SU-DHL-6 (cell line): ENCODE data around the gene RTRAF.

ENCODE experiments used
- H2AFZ ChIP-seq: fragments of 200-600 bp; sonication (generic); 2 replicates; pipeline ENCODE4 v1.6.1; 2014; ENCODE audit warnings: low read depth, mild to moderate bottlenecking, moderate library complexity, mixed read lengths, antibody characterized with exemption, low read length; ENCODE audit not compliant: severe bottlenecking
- H3F3A ChIP-seq: fragments of 200-600 bp; shearing (Covaris generic); 2 replicates; pipeline ENCODE4 v1.6.0; 2016; ENCODE audit warnings: antibody characterized with exemption, mild to moderate bottlenecking; ENCODE audit not compliant: insufficient read depth
- H3K27ac ChIP-seq: fragments of 200-600 bp; sonication (generic); 2 replicates; pipeline ENCODE4 v1.5.1; 2016; ENCODE audit warnings: low read depth, mild to moderate bottlenecking, low read length, moderate library complexity, mixed read lengths
- H3K27me3 ChIP-seq: fragments of 200-600 bp; sonication (generic), shearing (Covaris generic); 2 replicates; pipeline ENCODE4 v1.6.0; 2014; ENCODE audit warnings: mild to moderate bottlenecking, low read length
- H3K36me3 ChIP-seq: fragments of 200-600 bp; sonication (generic); 2 replicates; pipeline ENCODE4 v1.6.1; 2014; ENCODE audit warnings: mild to moderate bottlenecking, low read length, mixed read lengths
- H3K4me2 ChIP-seq: fragments of 300-600, 200-600 bp; shearing (Covaris generic), sonication (generic); 2 replicates; pipeline ENCODE4 v1.6.0; 2014; ENCODE audit warnings: low read length, low read depth, mild to moderate bottlenecking; ENCODE audit not compliant: poor library complexity, severe bottlenecking
- H3K4me3 ChIP-seq: fragments of 200-600 bp; sonication (generic); 2 replicates; pipeline ENCODE4 v1.5.1; 2014; ENCODE audit warnings: antibody characterized with exemption, low read length, mild to moderate bottlenecking, mixed read lengths; ENCODE audit not compliant: insufficient read depth, poor library complexity, severe bottlenecking
- H3K79me2 ChIP-seq: fragments of 200-600 bp; sonication (generic); 2 replicates; pipeline ENCODE4 v1.6.1; 2014; ENCODE audit warnings: mild to moderate bottlenecking, low read length, moderate library complexity; ENCODE audit not compliant: insufficient read depth
- H3K9ac ChIP-seq: fragments of 200-600 bp; sonication (generic); 2 replicates; pipeline ENCODE4 v1.7.0; 2014; ENCODE audit warnings: mild to moderate bottlenecking, low read length
- H3K9me2 ChIP-seq: fragments of 200-600 bp; sonication (generic); replicated peaks from 2 replicates; pipeline ENCODE4 v1.6.1; 2014; ENCODE audit warnings: low read length; ENCODE audit not compliant: insufficient read depth
- H3K9me3 ChIP-seq: fragments of 200-600 bp; sonication (generic); 2 replicates; pipeline ENCODE4 v1.6.1; 2014; ENCODE audit warnings: low read length, mixed read lengths; ENCODE audit not compliant: insufficient read depth
- H4K20me1 ChIP-seq: fragments of 200-600 bp; sonication (generic); 2 replicates; pipeline ENCODE4 v1.6.1; 2014; ENCODE audit warnings: low read depth, mild to moderate bottlenecking, antibody characterized with exemption, low read length, moderate library complexity, mixed read lengths
- CTCF ChIP-seq: fragments of 200-600 bp; sonication (generic); IDR thresholded peaks from one replicate; pipeline ENCODE4 v1.5.1; 2017; ENCODE audit warnings: antibody characterized with exemption, mild to moderate bottlenecking, low read length, moderate library complexity; ENCODE audit not compliant: insufficient read depth, poor library complexity, severe bottlenecking
- EZH2phosphoT487 ChIP-seq: fragments of 200-600 bp; sonication (generic), shearing (Covaris generic); conservative IDR thresholded peaks from 2 replicates; pipeline ENCODE4 v1.6.1; 2018; ENCODE audit warnings: mild to moderate bottlenecking, antibody characterized with exemption, low read length, moderate library complexity, mixed read lengths

The RTRAF gene

GRCh38 chr14:51967521-51967920 lies 21.8 kb upstream of the RTRAF start:
- TF ChIP-seq CTCF (no peak), EZH2phosphoT487 (no peak)
- Histone ChIP-seq H3K9me2 (no peaks in the 10 kb centered on the region), H2AFZ (no peak overlapping the region), H4K20me1 (no peaks in the 10 kb centered on the region), H3K27me3 (no peaks in the 10 kb centered on the region), H3K27ac (no peak overlapping the region), H3K9me3 (no peaks in the 10 kb centered on the region), H3K4me3 (no peak overlapping the region), H3K79me2 (no peaks in the 10 kb centered on the region), H3K36me3 (no peaks in the 10 kb centered on the region), H3K9ac (no peak overlapping the region), H3K4me2 (no peak overlapping the region), H3F3A (no peaks in the 10 kb centered on the region)

GRCh38 chr14:51969852-51970540 lies 19.4 kb upstream of the RTRAF start:
- Histone ChIP-seq H2AFZ (no peak overlapping the region), H3K4me2 (no peak overlapping the region), H3K36me3 (no peaks in the 10 kb centered on the region), H3K27me3 (no peaks in the 10 kb centered on the region), H3K9me2 (no peaks in the 10 kb centered on the region), H3K9me3 (no peaks in the 10 kb centered on the region), H3K27ac (no peak overlapping the region), H3K4me3 (no peak overlapping the region), H3K9ac (no peak overlapping the region), H3F3A (no peaks in the 10 kb centered on the region), H3K79me2 (no peaks in the 10 kb centered on the region), H4K20me1 (no peaks in the 10 kb centered on the region)
- TF ChIP-seq CTCF (no peak), EZH2phosphoT487 (no peak)

- Histone ChIP-seq H3K36me3 (no peaks in the 10 kb centered on the region), H3K9me2 (no peaks in the 10 kb centered on the region), H4K20me1 (no peaks in the 10 kb centered on the region), H3K4me3 (no peak overlapping the region), H3K9ac (no peak overlapping the region), H3F3A (no peaks in the 10 kb centered on the region), H2AFZ (no peak overlapping the region), H3K27ac (no peak overlapping the region), H3K79me2 (no peaks in the 10 kb centered on the region), H3K27me3 (no peaks in the 10 kb centered on the region), H3K9me3 (no peaks in the 10 kb centered on the region), H3K4me2 (no peak overlapping the region)
- no peak for TF ChIP-seq EZH2phosphoT487
- TF ChIP-seq CTCF = no peak
Observed at GRCh38 chr14:51972566-51972965, 16.8 kb upstream of the RTRAF start.
